HepG2 (cell line): ENCODE measurements around the gene PCDHGB3.

Source experiments
- DPF2 ChIP-seq: sonication (generic); formaldehyde crosslinking; IDR thresholded peaks from 2 replicates; pipeline ENCODE4 v1.4.0; 2020; ENCODE audit warnings: mild to moderate bottlenecking, low read depth, missing genetic modification reagents, borderline replicate concordance
- EZH2 ChIP-seq: conservative IDR thresholded peaks from 2 replicates; pipeline ENCODE4 v1.6.1; 2012; ENCODE audit warnings: mild to moderate bottlenecking, low read depth, low read length, moderate library complexity
- IKZF4 ChIP-seq: sonication (generic); formaldehyde crosslinking; IDR thresholded peaks from 2 replicates; pipeline ENCODE4 v1.5.1; 2020; ENCODE audit warnings: borderline replicate concordance, mild to moderate bottlenecking, low read depth, missing genetic modification reagents; ENCODE audit errors: not compliant biosample characterization
- MEIS2 ChIP-seq: sonication (generic); formaldehyde crosslinking; IDR thresholded peaks from 2 replicates; pipeline ENCODE4 v1.9.0; 2021; ENCODE audit warnings: mild to moderate bottlenecking, missing genetic modification reagents
- POLR2AphosphoS5 ChIP-seq: IDR thresholded peaks from 2 replicates; pipeline ENCODE4 v1.6.1; 2012; ENCODE audit warnings: low read depth, low read length
- SMYD3 ChIP-seq: sonication (generic); formaldehyde crosslinking; IDR thresholded peaks from 2 replicates; pipeline ENCODE4 v1.8.1; 2023; ENCODE audit warnings: mild to moderate bottlenecking, missing genetic modification reagents
- TCF7L2 ChIP-seq: IDR thresholded peaks from 2 replicates; pipeline ENCODE4 v1.6.1; 2011; ENCODE audit warnings: mild to moderate bottlenecking, low read depth, low read length, moderate library complexity
- U2AF1 ChIP-seq: fragments of 200-400 bp; formaldehyde crosslinking; optimal IDR thresholded peaks from 2 replicates; pipeline ENCODE3; 2017; ENCODE audit warnings: mild to moderate bottlenecking, low read depth, low read length
- ZNF138 ChIP-seq: sonication (generic); formaldehyde crosslinking; IDR thresholded peaks from 2 replicates; pipeline ENCODE4 v1.5.0; 2020; ENCODE audit warnings: mild to moderate bottlenecking, low read depth, missing genetic modification reagents
- ZZZ3 ChIP-seq: sonication (generic); formaldehyde crosslinking; IDR thresholded peaks from 2 replicates; pipeline ENCODE4 v1.4.0; 2020; ENCODE audit warnings: missing genetic modification reagents, mild to moderate bottlenecking, borderline replicate concordance
- TF ChIP-seq, protein P1 (sequence below): sonication (generic); formaldehyde crosslinking; IDR thresholded peaks from 2 replicates; pipeline ENCODE4 v1.5.0; 2020; ENCODE audit warnings: mild to moderate bottlenecking, missing genetic modification reagents, moderate library complexity
- TF ChIP-seq, protein P2 (sequence below): sonication (generic); formaldehyde crosslinking; IDR thresholded peaks from 2 replicates; pipeline ENCODE4 v1.5.1; 2020; ENCODE audit warnings: mild to moderate bottlenecking, missing genetic modification reagents
- TF ChIP-seq, protein P3 (sequence below): sonication (generic); formaldehyde crosslinking; IDR thresholded peaks from 2 replicates; pipeline ENCODE4 v1.4.0; 2020; ENCODE audit warnings: missing genetic modification reagents

DNA sequence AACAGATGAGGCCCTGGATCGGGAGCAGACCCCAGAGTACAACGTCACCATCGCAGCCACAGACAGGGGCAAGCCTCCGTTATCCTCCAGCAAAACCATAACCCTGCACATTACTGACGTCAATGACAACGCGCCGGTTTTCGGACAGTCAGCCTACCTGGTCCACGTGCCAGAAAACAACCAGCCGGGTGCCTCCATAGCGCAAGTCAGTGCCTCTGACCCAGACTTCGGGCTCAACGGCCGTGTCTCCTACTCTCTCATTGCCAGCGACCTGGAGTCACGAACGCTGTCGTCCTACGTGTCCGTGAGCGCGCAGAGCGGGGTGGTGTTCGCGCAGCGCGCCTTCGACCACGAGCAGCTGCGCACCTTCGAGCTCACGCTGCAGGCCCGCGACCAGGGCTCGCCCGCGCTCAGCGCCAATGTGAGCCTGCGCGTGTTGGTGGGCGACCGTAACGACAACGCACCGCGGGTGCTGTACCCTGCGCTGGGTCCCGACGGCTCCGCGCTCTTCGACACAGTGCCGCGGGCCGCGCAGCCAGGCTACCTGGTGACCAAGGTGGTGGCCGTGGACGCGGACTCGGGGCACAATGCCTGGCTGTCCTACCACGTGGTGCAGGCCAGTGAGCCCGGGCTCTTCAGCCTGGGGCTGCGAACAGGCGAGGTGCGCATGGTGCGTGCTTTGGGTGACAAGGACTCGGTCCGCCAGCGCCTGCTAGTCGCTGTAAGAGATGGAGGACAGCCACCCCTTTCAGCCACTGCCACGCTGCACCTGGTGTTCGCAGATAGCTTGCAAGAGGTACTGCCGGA, 49.2 kb downstream of the PCDHGB3 start:
- TF ChIP-seq TCF7L2 (no peak), IKZF4 (CRISPR knock-in tag) (no peak), POLR2AphosphoS5 (no peak), U2AF1 (no peak), DPF2 (CRISPR knock-in tag) (no peak), MEIS2 (CRISPR knock-in tag) (no peak), ZNF138 (CRISPR knock-in tag) (no peak), EZH2 (no peak), ZZZ3 (CRISPR knock-in tag) (no peak), SMYD3 (CRISPR knock-in tag) (no peak)
- TF ChIP-seq, protein P1, sequence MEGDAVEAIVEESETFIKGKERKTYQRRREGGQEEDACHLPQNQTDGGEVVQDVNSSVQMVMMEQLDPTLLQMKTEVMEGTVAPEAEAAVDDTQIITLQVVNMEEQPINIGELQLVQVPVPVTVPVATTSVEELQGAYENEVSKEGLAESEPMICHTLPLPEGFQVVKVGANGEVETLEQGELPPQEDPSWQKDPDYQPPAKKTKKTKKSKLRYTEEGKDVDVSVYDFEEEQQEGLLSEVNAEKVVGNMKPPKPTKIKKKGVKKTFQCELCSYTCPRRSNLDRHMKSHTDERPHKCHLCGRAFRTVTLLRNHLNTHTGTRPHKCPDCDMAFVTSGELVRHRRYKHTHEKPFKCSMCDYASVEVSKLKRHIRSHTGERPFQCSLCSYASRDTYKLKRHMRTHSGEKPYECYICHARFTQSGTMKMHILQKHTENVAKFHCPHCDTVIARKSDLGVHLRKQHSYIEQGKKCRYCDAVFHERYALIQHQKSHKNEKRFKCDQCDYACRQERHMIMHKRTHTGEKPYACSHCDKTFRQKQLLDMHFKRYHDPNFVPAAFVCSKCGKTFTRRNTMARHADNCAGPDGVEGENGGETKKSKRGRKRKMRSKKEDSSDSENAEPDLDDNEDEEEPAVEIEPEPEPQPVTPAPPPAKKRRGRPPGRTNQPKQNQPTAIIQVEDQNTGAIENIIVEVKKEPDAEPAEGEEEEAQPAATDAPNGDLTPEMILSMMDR (CRISPR knock-in tag): no peak
- TF ChIP-seq, protein P2, sequence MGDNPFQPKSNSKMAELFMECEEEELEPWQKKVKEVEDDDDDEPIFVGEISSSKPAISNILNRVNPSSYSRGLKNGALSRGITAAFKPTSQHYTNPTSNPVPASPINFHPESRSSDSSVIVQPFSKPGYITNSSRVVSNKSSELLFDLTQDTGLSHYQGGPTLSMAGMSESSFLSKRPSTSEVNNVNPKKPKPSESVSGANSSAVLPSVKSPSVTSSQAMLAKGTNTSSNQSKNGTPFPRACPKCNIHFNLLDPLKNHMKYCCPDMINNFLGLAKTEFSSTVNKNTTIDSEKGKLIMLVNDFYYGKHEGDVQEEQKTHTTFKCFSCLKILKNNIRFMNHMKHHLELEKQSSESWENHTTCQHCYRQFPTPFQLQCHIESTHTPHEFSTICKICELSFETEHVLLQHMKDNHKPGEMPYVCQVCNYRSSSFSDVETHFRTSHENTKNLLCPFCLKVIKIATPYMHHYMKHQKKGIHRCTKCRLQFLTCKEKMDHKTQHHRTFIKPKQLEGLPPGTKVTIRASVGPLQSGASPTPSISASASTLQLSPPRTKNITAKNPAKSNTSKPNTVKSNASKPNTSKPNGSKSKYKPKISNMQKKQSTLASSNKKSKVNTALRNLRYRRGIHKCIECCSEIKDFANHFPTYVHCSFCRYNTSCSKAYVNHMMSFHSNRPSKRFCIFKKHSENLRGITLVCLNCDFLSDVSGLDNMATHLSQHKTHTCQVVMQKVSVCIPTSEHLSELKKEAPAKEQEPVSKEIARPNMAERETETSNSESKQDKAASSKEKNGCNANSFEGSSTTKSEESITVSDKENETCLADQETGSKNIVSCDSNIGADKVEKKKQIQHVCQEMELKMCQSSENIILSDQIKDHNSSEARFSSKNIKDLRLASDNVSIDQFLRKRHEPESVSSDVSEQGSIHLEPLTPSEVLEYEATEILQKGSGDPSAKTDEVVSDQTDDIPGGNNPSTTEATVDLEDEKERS (CRISPR knock-in tag): no peak
- TF ChIP-seq, protein P3, sequence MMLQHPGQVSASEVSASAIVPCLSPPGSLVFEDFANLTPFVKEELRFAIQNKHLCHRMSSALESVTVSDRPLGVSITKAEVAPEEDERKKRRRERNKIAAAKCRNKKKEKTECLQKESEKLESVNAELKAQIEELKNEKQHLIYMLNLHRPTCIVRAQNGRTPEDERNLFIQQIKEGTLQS: no peak
